Measurements from ENCODE around the gene SCAPER.
"Not testable (repeated sequence)": the region's sequence is repeated elsewhere in the genome, so short reads cannot be mapped to it uniquely, and the experiment has no call there.

SCAPER gene

GRCh38 chr15:76687592-76687991 is 217.5 kb downstream of the SCAPER start:
- not testable (repeated sequence) for H3K27me3 Mint-ChIP-seq; H3K9me3 Mint-ChIP-seq; ATAC-seq (replicated peaks); H3K27ac Mint-ChIP-seq; H3K4me1 Mint-ChIP-seq (ENCODE audit: low read depth in 2 of 2); H3K4me3 Mint-ChIP-seq; DNase-seq; H3K36me3 Mint-ChIP-seq (ENCODE audit: insufficient read depth)

- no peak overlapping the region for H3K27ac Mint-ChIP-seq
- H3K4me1 Mint-ChIP-seq (ENCODE audit: low read depth in 2 of 2) = no peaks in the 10 kb centered on the region
- no peaks in the 10 kb centered on the region for H3K27me3 Mint-ChIP-seq
- H3K9me3 Mint-ChIP-seq = no peaks in the 10 kb centered on the region
- DNase-seq = no peak
- H3K4me3 Mint-ChIP-seq = no peak overlapping the region
- H3K36me3 Mint-ChIP-seq (ENCODE audit: insufficient read depth) = peaks cover 6% of the 10 kb centered on the region
- no peak for ATAC-seq (replicated peaks)
Measured at GRCh38 chr15:76684002-76684401, 221.1 kb downstream of the SCAPER start.

- no peak for DNase-seq
- no peak overlapping the region for H3K27ac Mint-ChIP-seq
- H3K4me1 Mint-ChIP-seq (ENCODE audit: low read depth in 2 of 2) = no peaks in the 10 kb centered on the region
- H3K9me3 Mint-ChIP-seq = no peaks in the 10 kb centered on the region
- H3K4me3 Mint-ChIP-seq = no peak overlapping the region
- no peak for ATAC-seq (replicated peaks)
- H3K27me3 Mint-ChIP-seq = no peaks in the 10 kb centered on the region
- H3K36me3 Mint-ChIP-seq (ENCODE audit: insufficient read depth) = peaks cover 6% of the 10 kb centered on the region
Measured at GRCh38 chr15:76682833-76683232, 222.3 kb downstream of the SCAPER start.

- no peaks in the 10 kb centered on the region for H3K27me3 Mint-ChIP-seq
- ATAC-seq (replicated peaks) (no peak), DNase-seq (no peak)
- no peak overlapping the region for H3K4me3 Mint-ChIP-seq
- H3K4me1 Mint-ChIP-seq (ENCODE audit: low read depth in 2 of 2) = no peaks in the 10 kb centered on the region
- peaks cover 3% of the 10 kb centered on the region for H3K36me3 Mint-ChIP-seq (ENCODE audit: insufficient read depth)
- H3K27ac Mint-ChIP-seq = no peak overlapping the region
- no peaks in the 10 kb centered on the region for H3K9me3 Mint-ChIP-seq
Measured at GRCh38 chr15:76682259-76682658, 222.9 kb downstream of the SCAPER start.

- peaks cover 3% of the 10 kb centered on the region for H3K36me3 Mint-ChIP-seq (ENCODE audit: insufficient read depth)
- no peaks in the 10 kb centered on the region for H3K9me3 Mint-ChIP-seq
- no peak overlapping the region for H3K4me3 Mint-ChIP-seq
- H3K4me1 Mint-ChIP-seq (ENCODE audit: low read depth in 2 of 2) = no peaks in the 10 kb centered on the region
- no peak for DNase-seq
- no peaks in the 10 kb centered on the region for H3K27me3 Mint-ChIP-seq
- no peak for ATAC-seq (replicated peaks)
- no peak overlapping the region for H3K27ac Mint-ChIP-seq
Measured at GRCh38 chr15:76678766-76679165, 226.4 kb downstream of the SCAPER start.

GRCh38 chr15:76674883-76675282 is 230.3 kb downstream of the SCAPER start:
- no peak overlapping the region for H3K27ac Mint-ChIP-seq
- no peaks in the 10 kb centered on the region for H3K4me1 Mint-ChIP-seq (ENCODE audit: low read depth in 2 of 2)
- DNase-seq (no peak), ATAC-seq (replicated peaks) (no peak)
- peaks cover 5% of the 10 kb centered on the region for H3K36me3 Mint-ChIP-seq (ENCODE audit: insufficient read depth)
- H3K27me3 Mint-ChIP-seq = no peaks in the 10 kb centered on the region
- no peak overlapping the region for H3K4me3 Mint-ChIP-seq
- H3K9me3 Mint-ChIP-seq = no peaks in the 10 kb centered on the region

- no peaks in the 10 kb centered on the region for H3K27me3 Mint-ChIP-seq
- no peak for ATAC-seq (replicated peaks)
Measured at GRCh38 chr15:76669521-76670207, 235.5 kb downstream of the SCAPER start.

GRCh38 chr15:76668900-76669299 is 236.2 kb downstream of the SCAPER start:
- Mint-ChIP-seq H3K9me3 (no peaks in the 10 kb centered on the region), H3K27ac (no peak overlapping the region), H3K4me1 (ENCODE audit: low read depth in 2 of 2) (no peaks in the 10 kb centered on the region), H3K4me3 (no peak overlapping the region), H3K36me3 (ENCODE audit: insufficient read depth) (peaks cover 2% of the 10 kb centered on the region), H3K27me3 (no peaks in the 10 kb centered on the region)
- no peak for ATAC-seq (replicated peaks)
- DNase-seq = no peak

More at GRCh38 chr15:76669521-76670207, 235.5 kb downstream of the SCAPER start:
- Mint-ChIP-seq H3K4me1 (ENCODE audit: low read depth in 2 of 2) (no peaks in the 10 kb centered on the region), H3K27ac (no peak overlapping the region), H3K9me3 (no peaks in the 10 kb centered on the region), H3K4me3 (no peak overlapping the region), H3K36me3 (ENCODE audit: insufficient read depth) (peaks cover 2% of the 10 kb centered on the region)
- DNase-seq = no peak

- Mint-ChIP-seq H3K36me3 (ENCODE audit: insufficient read depth) (peaks cover 2% of the 10 kb centered on the region), H3K27me3 (no peaks in the 10 kb centered on the region), H3K27ac (no peak overlapping the region), H3K4me1 (ENCODE audit: low read depth in 2 of 2) (no peaks in the 10 kb centered on the region), H3K9me3 (no peaks in the 10 kb centered on the region), H3K4me3 (no peak overlapping the region)
- ATAC-seq (replicated peaks) (no peak), DNase-seq (no peak)
Measured at GRCh38 chr15:76667943-76668715, 237.0 kb downstream of the SCAPER start.

- Mint-ChIP-seq H3K4me3 (no peak overlapping the region), H3K4me1 (ENCODE audit: low read depth in 2 of 2) (no peaks in the 10 kb centered on the region), H3K27me3 (no peaks in the 10 kb centered on the region), H3K27ac (no peak overlapping the region), H3K9me3 (no peaks in the 10 kb centered on the region), H3K36me3 (ENCODE audit: insufficient read depth) (no peaks in the 10 kb centered on the region)
- DNase-seq = no peak
- no peak for ATAC-seq (replicated peaks)
Measured at GRCh38 chr15:76664895-76665294, 240.2 kb downstream of the SCAPER start.

- DNase-seq (no peak), ATAC-seq (replicated peaks) (no peak)
- no peak overlapping the region for H3K4me3 Mint-ChIP-seq
- no peaks in the 10 kb centered on the region for H3K4me1 Mint-ChIP-seq (ENCODE audit: low read depth in 2 of 2)
- H3K27ac Mint-ChIP-seq = peak overlapping the region in 1 of 2 donors; percentile 1
- H3K9me3 Mint-ChIP-seq = no peaks in the 10 kb centered on the region
- H3K27me3 Mint-ChIP-seq = no peaks in the 10 kb centered on the region
- no peaks in the 10 kb centered on the region for H3K36me3 Mint-ChIP-seq (ENCODE audit: insufficient read depth)
Measured at GRCh38 chr15:76664411-76664810, 240.7 kb downstream of the SCAPER start.

- H3K4me3 Mint-ChIP-seq = no peak overlapping the region
- no peak overlapping the region for H3K27ac Mint-ChIP-seq
- no peaks in the 10 kb centered on the region for H3K9me3 Mint-ChIP-seq
- DNase-seq (no peak), ATAC-seq (replicated peaks) (no peak)
- H3K27me3 Mint-ChIP-seq = no peaks in the 10 kb centered on the region
- no peaks in the 10 kb centered on the region for H3K36me3 Mint-ChIP-seq (ENCODE audit: insufficient read depth)
- H3K4me1 Mint-ChIP-seq (ENCODE audit: low read depth in 2 of 2) = no peaks in the 10 kb centered on the region
Measured at GRCh38 chr15:76663529-76663928, 241.6 kb downstream of the SCAPER start.

- DNase-seq = no peak
- H3K36me3 Mint-ChIP-seq (ENCODE audit: insufficient read depth) = peaks cover 4% of the 10 kb centered on the region
- H3K27ac Mint-ChIP-seq = no peak overlapping the region
- peaks cover 1 to 9% of the 10 kb centered on the region in 2 donors for H3K4me1 Mint-ChIP-seq (ENCODE audit: low read depth in 2 of 2)
- H3K4me3 Mint-ChIP-seq = no peak overlapping the region
- no peaks in the 10 kb centered on the region for H3K9me3 Mint-ChIP-seq
- H3K27me3 Mint-ChIP-seq = no peaks in the 10 kb centered on the region
- ATAC-seq (replicated peaks) = no peak
Measured at GRCh38 chr15:76648732-76649444, 256.3 kb downstream of the SCAPER start.

GRCh38 chr15:76647612-76648011 is 257.5 kb downstream of the SCAPER start:
- H3K4me1 Mint-ChIP-seq (ENCODE audit: low read depth in 2 of 2) = peaks cover 0 to 5% of the 10 kb centered on the region in 2 donors
- H3K36me3 Mint-ChIP-seq (ENCODE audit: insufficient read depth) = peaks cover 4% of the 10 kb centered on the region
- ATAC-seq (replicated peaks) (no peak), DNase-seq (no peak)
- H3K4me3 Mint-ChIP-seq = no peak overlapping the region
- no peaks in the 10 kb centered on the region for H3K27me3 Mint-ChIP-seq
- no peak overlapping the region for H3K27ac Mint-ChIP-seq
- H3K9me3 Mint-ChIP-seq = no peaks in the 10 kb centered on the region
